ENCODE results near the gene NCBP2L. TPM values are rescaled to one million over a fixed set of nuclear protein-coding genes. Genes with fewer than 3 reads are reported as not detected.
"Not testable (repeated sequence)": the region's sequence is repeated elsewhere in the genome, so short reads cannot be mapped to it uniquely, and the experiment has no call there.

Gene NCBP2L
- total and polyA plus RNA-seq, 9 donors: 0.20 to 1.6 (median 0.52) TPM; not detected in 1

DNA sequence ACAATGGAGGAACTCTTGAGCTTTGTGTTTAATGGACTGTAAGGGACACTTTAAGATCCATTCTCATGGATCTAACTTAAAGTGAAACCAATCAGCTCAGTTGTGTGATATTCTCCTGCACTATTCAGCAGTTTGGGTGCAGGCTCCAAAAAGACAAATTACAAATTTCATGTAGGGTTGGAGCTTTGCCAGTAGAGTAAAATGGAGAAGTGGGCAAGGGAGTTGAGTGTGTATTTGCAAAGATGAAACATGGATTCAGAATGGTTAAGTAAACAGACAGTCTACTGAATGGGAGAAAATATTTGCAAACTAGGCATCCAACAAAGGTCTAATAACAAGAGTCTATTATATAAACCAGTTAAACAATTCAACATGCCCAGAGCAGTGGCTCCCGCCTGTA, 26.9 kb downstream of the NCBP2L start:
- no peak for TF ChIP-seq POLR2A (IDR thresholded peaks at IDR 0.05)
- TF ChIP-seq, protein P1, sequence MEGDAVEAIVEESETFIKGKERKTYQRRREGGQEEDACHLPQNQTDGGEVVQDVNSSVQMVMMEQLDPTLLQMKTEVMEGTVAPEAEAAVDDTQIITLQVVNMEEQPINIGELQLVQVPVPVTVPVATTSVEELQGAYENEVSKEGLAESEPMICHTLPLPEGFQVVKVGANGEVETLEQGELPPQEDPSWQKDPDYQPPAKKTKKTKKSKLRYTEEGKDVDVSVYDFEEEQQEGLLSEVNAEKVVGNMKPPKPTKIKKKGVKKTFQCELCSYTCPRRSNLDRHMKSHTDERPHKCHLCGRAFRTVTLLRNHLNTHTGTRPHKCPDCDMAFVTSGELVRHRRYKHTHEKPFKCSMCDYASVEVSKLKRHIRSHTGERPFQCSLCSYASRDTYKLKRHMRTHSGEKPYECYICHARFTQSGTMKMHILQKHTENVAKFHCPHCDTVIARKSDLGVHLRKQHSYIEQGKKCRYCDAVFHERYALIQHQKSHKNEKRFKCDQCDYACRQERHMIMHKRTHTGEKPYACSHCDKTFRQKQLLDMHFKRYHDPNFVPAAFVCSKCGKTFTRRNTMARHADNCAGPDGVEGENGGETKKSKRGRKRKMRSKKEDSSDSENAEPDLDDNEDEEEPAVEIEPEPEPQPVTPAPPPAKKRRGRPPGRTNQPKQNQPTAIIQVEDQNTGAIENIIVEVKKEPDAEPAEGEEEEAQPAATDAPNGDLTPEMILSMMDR (IDR thresholded peaks at IDR 0.05): no peak
- no peak for TF ChIP-seq EP300 (IDR thresholded peaks at IDR 0.05)
- DNase-seq: no peak
- intact Hi-C loops (cut with DNase I): no loop called here
- H3K27ac ChIP-seq: no peak overlapping the region
- no peaks in the 10 kb centered on the region for H3K4me1 ChIP-seq (ENCODE audit: insufficient read depth)
- H3K27me3 ChIP-seq: no peaks in the 10 kb centered on the region
- no peaks in the 10 kb centered on the region for H3K36me3 ChIP-seq
- no peak overlapping the region for H3K4me3 ChIP-seq
- WGBS, 3 donors: 70 to 84% (median 80%) methylated on average over 1 of the region's 1 CpG
- H3K9me3 ChIP-seq: no peaks in the 10 kb centered on the region

DNA sequence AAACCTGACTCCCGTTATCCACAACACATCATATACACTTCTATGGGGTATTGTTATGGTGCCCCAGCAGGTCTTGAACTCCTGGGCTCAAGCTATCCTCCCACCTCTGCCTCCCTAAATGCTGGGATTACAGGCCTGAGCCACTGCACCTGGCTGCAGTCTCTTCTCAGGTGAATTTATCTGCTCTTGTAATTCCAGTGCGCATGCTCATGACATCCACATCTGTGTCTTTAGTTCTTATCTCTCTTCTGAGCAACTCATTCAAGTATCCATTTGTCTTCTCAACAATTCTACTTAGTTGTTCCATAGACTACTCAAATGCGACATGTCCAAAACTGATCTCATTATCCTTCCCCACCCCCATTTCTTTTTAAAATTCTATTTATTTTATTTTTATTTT, 27.6 kb downstream of the NCBP2L start:
- DNase-seq: no peak
- Histone ChIP-seq H3K27me3 (no peaks in the 10 kb centered on the region), H3K36me3 (no peaks in the 10 kb centered on the region), H3K27ac (no peak overlapping the region), H3K4me3 (no peak overlapping the region), H3K9me3 (no peaks in the 10 kb centered on the region), H3K4me1 (ENCODE audit: insufficient read depth) (no peaks in the 10 kb centered on the region)
- intact Hi-C loops (cut with DNase I): no loop called here
- no peak for TF ChIP-seq EP300 (IDR thresholded peaks at IDR 0.05)
- TF ChIP-seq POLR2A (IDR thresholded peaks at IDR 0.05): no peak
- TF ChIP-seq, protein P1 (IDR thresholded peaks at IDR 0.05): no peak
- 76 to 79% (median 78%) methylated on average over 3 of the region's 3 CpGs for WGBS, 3 donors

DNA sequence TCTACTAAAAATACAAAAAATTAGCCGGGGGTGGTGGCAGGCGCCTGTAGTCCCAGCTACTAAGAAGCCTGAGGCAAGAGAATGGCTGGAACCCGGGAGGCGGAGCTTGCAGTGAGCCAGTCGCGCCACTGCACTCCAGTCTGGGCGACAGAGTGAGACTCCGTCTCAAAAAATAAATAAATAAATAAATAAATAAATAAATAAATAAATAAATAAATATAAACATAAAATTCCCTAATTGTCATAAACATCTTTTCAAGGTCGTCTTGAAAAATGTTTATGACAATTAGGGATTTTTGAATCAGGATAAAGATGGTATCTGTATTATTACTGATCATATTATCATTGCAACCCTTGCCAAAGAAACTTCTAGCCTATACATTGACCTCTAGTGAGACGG, 32.5 kb downstream of the NCBP2L start:
- 75 to 89% (median 85%) methylated on average over 10 of the region's 10 CpGs for WGBS, 3 donors
- H3K36me3 ChIP-seq; H3K4me1 ChIP-seq (ENCODE audit: insufficient read depth); H3K27ac ChIP-seq; DNase-seq; H3K4me3 ChIP-seq; H3K9me3 ChIP-seq; H3K27me3 ChIP-seq; intact Hi-C loops (cut with DNase I): not testable (repeated sequence)

DNA sequence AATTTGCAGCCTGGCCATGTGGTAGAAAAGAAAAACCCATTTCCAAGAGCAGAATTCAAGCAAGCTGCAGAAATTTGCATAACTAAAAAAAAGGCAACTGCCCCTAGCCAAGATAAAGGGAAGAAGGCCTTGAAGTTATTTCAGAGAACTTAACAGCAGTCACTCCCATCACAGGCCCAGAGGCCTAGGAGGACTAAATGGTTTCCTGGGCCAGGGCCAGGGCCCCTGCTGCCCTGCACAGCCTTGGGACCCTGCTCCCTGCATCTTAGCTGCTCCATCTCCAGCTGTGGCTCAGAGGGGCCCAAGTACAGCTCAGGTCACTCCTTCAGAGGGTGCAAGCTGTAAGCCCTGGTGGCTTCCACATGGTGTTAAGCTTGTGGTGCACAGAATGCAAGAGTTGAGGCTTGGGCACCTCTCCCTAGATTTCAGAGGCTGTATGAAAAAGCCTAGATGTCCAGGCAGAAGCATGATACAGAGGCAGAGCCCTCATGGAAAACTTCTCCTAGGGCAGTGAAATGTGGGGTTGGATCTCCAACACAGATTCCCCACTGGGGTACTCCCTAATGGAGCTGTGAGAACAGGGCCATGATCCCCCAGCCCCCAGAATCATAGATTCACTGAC, 41.5 kb downstream of the NCBP2L start:
- Histone ChIP-seq H3K4me3 (no peak overlapping the region), H3K9me3 (no peaks in the 10 kb centered on the region), H3K27me3 (no peaks in the 10 kb centered on the region), H3K27ac (no peak overlapping the region), H3K4me1 (ENCODE audit: insufficient read depth) (no peaks in the 10 kb centered on the region), H3K36me3 (no peaks in the 10 kb centered on the region)
- TF ChIP-seq EP300 (IDR thresholded peaks at IDR 0.05): no peak
- DNase-seq: no peak
- intact Hi-C loops (cut with DNase I): no loop called here

DNA sequence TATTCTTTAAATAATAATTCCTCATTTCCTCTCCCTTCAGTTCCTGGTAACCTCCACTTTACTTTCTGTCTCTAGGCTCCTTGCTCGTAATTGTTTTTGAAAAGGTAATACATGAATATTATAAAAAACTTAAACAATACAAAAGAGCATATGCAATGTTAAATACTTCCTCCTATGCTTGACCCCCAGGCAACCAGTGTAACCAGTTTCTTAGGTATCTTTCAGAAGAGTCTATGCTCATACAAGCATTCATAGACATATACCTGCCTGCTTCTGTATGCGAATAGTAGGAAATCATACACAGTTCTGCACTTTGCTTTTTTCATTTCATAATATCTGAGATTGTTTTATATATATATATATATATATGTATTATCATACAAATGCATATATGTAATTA, 45.5 kb downstream of the NCBP2L start:
- H3K4me1 ChIP-seq (ENCODE audit: insufficient read depth): peaks cover 3% of the 10 kb centered on the region
- no peak overlapping the region for H3K4me3 ChIP-seq
- H3K9me3 ChIP-seq: no peaks in the 10 kb centered on the region
- no peak for DNase-seq
- 70 to 82% (median 74%) methylated on average over 2 of the region's 2 CpGs for WGBS, 3 donors
- H3K36me3 ChIP-seq: no peaks in the 10 kb centered on the region
- TF ChIP-seq EP300 (IDR thresholded peaks at IDR 0.05): no peak
- no peak for TF ChIP-seq POLR2A (IDR thresholded peaks at IDR 0.05)
- TF ChIP-seq, protein P1 (IDR thresholded peaks at IDR 0.05): no peak
- no peak overlapping the region for H3K27ac ChIP-seq
- H3K27me3 ChIP-seq: no peaks in the 10 kb centered on the region
- intact Hi-C loops (cut with DNase I): no loop called here

Data from ovary (tissue), 9 donors.